Effector memory CD4-positive, alpha-beta T cell (primary cell): ENCODE data around the gene FDX1.

ENCODE experiments used
- DNase-seq, 3 donors: peaks; one replicate each; pipeline ENCODE4 v3.0.0-alpha.2; 2020
- H3K27ac ChIP-seq: 2 replicates; pipeline ENCODE4 v1.7.0; 2013; ENCODE audit warnings: mild to moderate bottlenecking, low read length, moderate library complexity; ENCODE audit not compliant: insufficient read depth, poor library complexity, severe bottlenecking
- H3K27me3 ChIP-seq: replicated peaks from 2 replicates; pipeline ENCODE4 v1.7.0; 2013; ENCODE audit warnings: mild to moderate bottlenecking, low read length; ENCODE audit not compliant: insufficient read depth, control insufficient read depth, poor library complexity, severe bottlenecking
- H3K36me3 ChIP-seq: 2 replicates; pipeline ENCODE4 v1.7.0; 2013; ENCODE audit warnings: mild to moderate bottlenecking, low read length, moderate library complexity; ENCODE audit not compliant: control insufficient read depth, insufficient read depth
- H3K4me1 ChIP-seq: 2 replicates; pipeline ENCODE4 v1.7.0; 2013; ENCODE audit warnings: low read length, mild to moderate bottlenecking; ENCODE audit not compliant: control insufficient read depth, insufficient read depth, poor library complexity, severe bottlenecking
- H3K4me3 ChIP-seq: 2 replicates; pipeline ENCODE4 v1.7.0; 2013; ENCODE audit warnings: low read length, low read depth, mild to moderate bottlenecking; ENCODE audit not compliant: insufficient read depth, poor library complexity, severe bottlenecking
- H3K9me3 ChIP-seq: 2 replicates; pipeline ENCODE4 v1.7.0; 2013; ENCODE audit warnings: mild to moderate bottlenecking, low read length, moderate library complexity; ENCODE audit not compliant: control insufficient read depth

FDX1 gene

DNA sequence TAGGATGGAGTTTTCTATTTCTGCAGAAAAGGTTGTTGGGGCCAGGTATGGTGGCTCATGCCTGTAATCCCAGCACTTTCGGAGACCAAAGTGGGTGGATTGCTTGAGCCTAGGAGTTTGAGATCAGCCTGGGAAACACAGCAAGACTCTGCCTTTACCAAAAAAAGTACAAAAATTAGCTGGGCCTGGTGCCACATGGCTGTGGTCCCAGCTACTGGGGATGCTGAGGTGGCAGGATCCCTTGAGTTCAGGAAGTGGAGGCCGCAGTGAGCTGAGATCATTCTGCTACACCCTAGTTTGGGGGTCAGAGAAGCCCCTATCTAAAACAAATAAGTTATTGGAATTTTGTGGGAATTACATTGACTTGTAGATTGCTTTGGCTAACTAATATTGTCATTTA is 71.7 kb downstream of the FDX1 start:
- no peak for DNase-seq

GRCh38 chr11:110505528-110506284 is 76.0 kb downstream of the FDX1 start:
- Histone ChIP-seq H3K4me3 (no peak overlapping the region), H3K9me3 (no peaks in the 10 kb centered on the region), H3K36me3 (no peaks in the 10 kb centered on the region), H3K4me1 (no peaks in the 10 kb centered on the region), H3K27ac (no peak overlapping the region), H3K27me3 (no peaks in the 10 kb centered on the region)
- DNase-seq: no peak

More for the DNA sequence above, 71.7 kb downstream of the FDX1 start:
- no peak overlapping the region for H3K4me3 ChIP-seq
- H3K36me3 ChIP-seq: no peaks in the 10 kb centered on the region
- no peaks in the 10 kb centered on the region for H3K4me1 ChIP-seq
- H3K9me3 ChIP-seq: no peaks in the 10 kb centered on the region
- no peak overlapping the region for H3K27ac ChIP-seq
- H3K27me3 ChIP-seq: no peaks in the 10 kb centered on the region

DNA sequence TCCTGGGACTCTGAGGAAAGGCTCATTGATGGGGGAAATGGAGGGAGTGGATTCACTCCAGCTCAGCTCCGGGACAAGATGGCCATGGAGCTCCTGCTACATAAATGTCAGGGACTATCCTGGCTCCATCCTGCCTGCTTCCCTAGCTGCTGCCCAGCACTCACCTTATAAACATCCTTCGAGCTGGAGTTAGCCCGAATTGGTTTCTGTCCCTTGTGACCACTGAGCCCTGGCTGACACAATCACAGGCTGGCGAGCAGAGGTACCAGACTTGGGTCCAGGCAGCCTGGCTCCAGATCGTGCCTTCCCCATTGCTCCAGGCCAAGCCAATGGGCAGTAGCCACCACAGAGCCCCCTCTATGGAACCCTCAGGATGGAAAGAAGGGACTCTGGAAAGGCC is 77.6 kb downstream of the FDX1 start:
- H3K4me3 ChIP-seq: no peak overlapping the region
- H3K4me1 ChIP-seq: no peaks in the 10 kb centered on the region
- no peaks in the 10 kb centered on the region for H3K9me3 ChIP-seq
- no peak overlapping the region for H3K27ac ChIP-seq
- no peak for DNase-seq
- H3K27me3 ChIP-seq: no peaks in the 10 kb centered on the region
- no peaks in the 10 kb centered on the region for H3K36me3 ChIP-seq

- H3K36me3 ChIP-seq: no peaks in the 10 kb centered on the region
- H3K9me3 ChIP-seq: no peaks in the 10 kb centered on the region
- H3K27me3 ChIP-seq: no peaks in the 10 kb centered on the region
- no peak for DNase-seq
- no peak overlapping the region for H3K4me3 ChIP-seq
- no peaks in the 10 kb centered on the region for H3K4me1 ChIP-seq
- H3K27ac ChIP-seq: no peak overlapping the region
These were observed 79.0 kb downstream of the FDX1 start for GRCh38 chr11:110508786-110509185.

- no peak overlapping the region for H3K4me3 ChIP-seq
- no peaks in the 10 kb centered on the region for H3K4me1 ChIP-seq
These were observed 79.7 kb downstream of the FDX1 start for GRCh38 chr11:110509472-110509871.

GRCh38 chr11:110512026-110512425 is 82.3 kb downstream of the FDX1 start:
- no peaks in the 10 kb centered on the region for H3K9me3 ChIP-seq
- H3K4me3 ChIP-seq: no peak overlapping the region
- no peak for DNase-seq
- H3K4me1 ChIP-seq: no peaks in the 10 kb centered on the region
- no peaks in the 10 kb centered on the region for H3K36me3 ChIP-seq
- no peaks in the 10 kb centered on the region for H3K27me3 ChIP-seq
- no peak overlapping the region for H3K27ac ChIP-seq

More at GRCh38 chr11:110509472-110509871, 79.7 kb downstream of the FDX1 start:
- H3K36me3 ChIP-seq: no peaks in the 10 kb centered on the region
- DNase-seq: no peak
- no peaks in the 10 kb centered on the region for H3K27me3 ChIP-seq
- no peaks in the 10 kb centered on the region for H3K9me3 ChIP-seq
- no peak overlapping the region for H3K27ac ChIP-seq

GRCh38 chr11:110513259-110513801 is 83.6 kb downstream of the FDX1 start:
- no peaks in the 10 kb centered on the region for H3K9me3 ChIP-seq
- no peaks in the 10 kb centered on the region for H3K36me3 ChIP-seq
- no peak overlapping the region for H3K4me3 ChIP-seq
- no peak overlapping the region for H3K27ac ChIP-seq
- no peaks in the 10 kb centered on the region for H3K27me3 ChIP-seq
- no peak for DNase-seq
- H3K4me1 ChIP-seq: no peaks in the 10 kb centered on the region

DNA sequence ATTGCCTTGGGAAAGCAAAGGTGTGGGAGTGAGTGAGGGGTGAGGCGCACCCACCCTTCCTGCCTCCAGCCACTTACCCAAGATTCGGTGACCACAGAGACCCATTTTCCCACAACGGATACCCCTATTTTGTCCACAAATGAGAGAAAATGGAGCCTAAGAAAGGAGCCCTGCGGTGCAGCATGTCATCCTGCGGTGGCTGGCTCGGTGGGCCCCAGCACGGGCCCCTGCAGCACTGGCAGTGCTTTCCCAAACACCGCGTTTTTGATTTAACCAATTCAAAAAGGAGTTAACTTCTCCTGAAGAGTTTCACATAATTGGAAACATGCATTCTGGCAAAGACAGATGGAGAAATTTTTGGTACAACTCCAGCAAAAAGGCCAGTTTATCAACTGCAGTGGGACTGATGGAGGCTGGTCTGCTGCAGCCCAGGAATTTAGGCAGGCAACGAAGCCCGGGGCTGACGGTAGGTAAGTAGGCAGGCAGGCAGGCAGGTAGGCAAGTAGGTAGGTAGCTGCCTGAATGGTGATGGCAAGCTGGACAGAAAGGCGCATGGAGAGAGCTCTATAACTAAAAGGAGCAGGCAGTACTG is 84.2 kb downstream of the FDX1 start:
- Histone ChIP-seq H3K9me3 (no peaks in the 10 kb centered on the region), H3K27me3 (no peaks in the 10 kb centered on the region), H3K4me1 (no peaks in the 10 kb centered on the region), H3K4me3 (no peak overlapping the region), H3K36me3 (no peaks in the 10 kb centered on the region), H3K27ac (no peak overlapping the region)
- DNase-seq: no peak
